ENCODE data around the gene AP3B1.
"Not testable (repeated sequence)": the region's sequence is repeated elsewhere in the genome, so short reads cannot be mapped to it uniquely, and the experiment has no call there.

- not testable (repeated sequence) for TF ChIP-seq CTCF (conservative IDR thresholded peaks at IDR 0.05; ENCODE audit: low read depth, low read length); EZH2 (IDR thresholded peaks at IDR 0.05; ENCODE audit: borderline replicate concordance, low read depth, low read length, poor library complexity, severe bottlenecking)
Observed at GRCh38 chr5:78170335-78170734, 124.2 kb downstream of the AP3B1 start.
